Endothelial cell (in vitro differentiated cells): Measurements from ENCODE around the gene ETFA. TPM values are rescaled to one million over a fixed set of nuclear protein-coding genes. Genes with fewer than 3 reads are reported as not detected.

Experiments used
- DNase-seq: peaks from one replicate; pipeline ENCODE4 v3.0.0; 2021; ENCODE audit warnings: low spot score
- H3K27ac Mint-ChIP-seq: one replicate; pipeline ENCODE4 v1.8.0; 2021; ENCODE audit warnings: mixed read lengths, inconsistent platforms; ENCODE audit not compliant: unreplicated experiment
- H3K27me3 Mint-ChIP-seq: one replicate; pipeline ENCODE4 v1.8.0; 2021; ENCODE audit warnings: mild to moderate bottlenecking, moderate library complexity, mixed read lengths, inconsistent platforms; ENCODE audit not compliant: unreplicated experiment
- H3K36me3 Mint-ChIP-seq: one replicate; pipeline ENCODE4 v1.8.0; 2021; ENCODE audit warnings: mild to moderate bottlenecking, low read depth, mixed read lengths, inconsistent platforms; ENCODE audit not compliant: unreplicated experiment
- H3K4me1 Mint-ChIP-seq: one replicate; pipeline ENCODE4 v1.8.0; 2021; ENCODE audit warnings: mild to moderate bottlenecking, mixed read lengths, inconsistent platforms; ENCODE audit not compliant: unreplicated experiment
- H3K4me3 Mint-ChIP-seq: one replicate; pipeline ENCODE4 v1.8.0; 2021; ENCODE audit warnings: mild to moderate bottlenecking, mixed read lengths, inconsistent platforms; ENCODE audit not compliant: unreplicated experiment
- H3K9me3 Mint-ChIP-seq: one replicate; pipeline ENCODE4 v1.8.0; 2021; ENCODE audit warnings: mixed read lengths, inconsistent platforms; ENCODE audit not compliant: unreplicated experiment
- total RNA-seq: library from RNA; stranded (reverse); fragmentation: NEBNext Ultra II Directional; extraction: Animal tissue kit (Norgen Biotek cat#: 25700); gene quantifications from one replicate; pipeline ENCODE4 v1.2.1, GENCODE V29; 2021; ENCODE audit not compliant: unreplicated experiment
- TF ChIP-seq, protein P1 (sequence below): fragments of 200-600 bp; sonication (generic); IDR thresholded peaks from one replicate; pipeline ENCODE4 v1.5.0; 2021; ENCODE audit warnings: antibody characterized with exemption; ENCODE audit not compliant: unreplicated experiment

The ETFA gene
- total RNA-seq, 1 donor from 2014 or later, result 103 TPM

DNA sequence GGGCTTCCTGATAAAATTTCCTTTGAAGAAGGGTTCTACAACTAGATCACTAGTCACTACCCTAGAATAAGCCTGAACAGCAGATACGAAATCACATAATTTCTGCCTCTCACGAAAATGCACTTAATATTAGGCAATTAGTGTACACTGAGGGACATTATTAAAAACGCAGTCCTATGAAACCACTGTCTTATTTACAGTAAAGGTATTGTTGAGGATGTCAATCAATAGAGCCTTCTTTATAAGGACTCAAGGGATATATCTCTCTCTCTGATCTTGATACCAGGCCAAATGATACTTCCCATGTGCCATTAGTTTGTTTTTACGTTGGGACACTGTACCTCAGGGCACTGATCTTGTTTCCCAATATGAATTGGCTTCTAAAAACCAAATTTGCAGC, 59.6 kb downstream of the ETFA start:
- no peak overlapping the region for H3K4me3 Mint-ChIP-seq
- no peaks in the 10 kb centered on the region for H3K4me1 Mint-ChIP-seq
- H3K36me3 Mint-ChIP-seq, result no peaks in the 10 kb centered on the region
- no peaks in the 10 kb centered on the region for H3K27me3 Mint-ChIP-seq
- no peak overlapping the region for H3K27ac Mint-ChIP-seq
- TF ChIP-seq, protein P1, sequence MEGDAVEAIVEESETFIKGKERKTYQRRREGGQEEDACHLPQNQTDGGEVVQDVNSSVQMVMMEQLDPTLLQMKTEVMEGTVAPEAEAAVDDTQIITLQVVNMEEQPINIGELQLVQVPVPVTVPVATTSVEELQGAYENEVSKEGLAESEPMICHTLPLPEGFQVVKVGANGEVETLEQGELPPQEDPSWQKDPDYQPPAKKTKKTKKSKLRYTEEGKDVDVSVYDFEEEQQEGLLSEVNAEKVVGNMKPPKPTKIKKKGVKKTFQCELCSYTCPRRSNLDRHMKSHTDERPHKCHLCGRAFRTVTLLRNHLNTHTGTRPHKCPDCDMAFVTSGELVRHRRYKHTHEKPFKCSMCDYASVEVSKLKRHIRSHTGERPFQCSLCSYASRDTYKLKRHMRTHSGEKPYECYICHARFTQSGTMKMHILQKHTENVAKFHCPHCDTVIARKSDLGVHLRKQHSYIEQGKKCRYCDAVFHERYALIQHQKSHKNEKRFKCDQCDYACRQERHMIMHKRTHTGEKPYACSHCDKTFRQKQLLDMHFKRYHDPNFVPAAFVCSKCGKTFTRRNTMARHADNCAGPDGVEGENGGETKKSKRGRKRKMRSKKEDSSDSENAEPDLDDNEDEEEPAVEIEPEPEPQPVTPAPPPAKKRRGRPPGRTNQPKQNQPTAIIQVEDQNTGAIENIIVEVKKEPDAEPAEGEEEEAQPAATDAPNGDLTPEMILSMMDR, result no peak
- DNase-seq, result no peak
- H3K9me3 Mint-ChIP-seq, result no peaks in the 10 kb centered on the region

DNA sequence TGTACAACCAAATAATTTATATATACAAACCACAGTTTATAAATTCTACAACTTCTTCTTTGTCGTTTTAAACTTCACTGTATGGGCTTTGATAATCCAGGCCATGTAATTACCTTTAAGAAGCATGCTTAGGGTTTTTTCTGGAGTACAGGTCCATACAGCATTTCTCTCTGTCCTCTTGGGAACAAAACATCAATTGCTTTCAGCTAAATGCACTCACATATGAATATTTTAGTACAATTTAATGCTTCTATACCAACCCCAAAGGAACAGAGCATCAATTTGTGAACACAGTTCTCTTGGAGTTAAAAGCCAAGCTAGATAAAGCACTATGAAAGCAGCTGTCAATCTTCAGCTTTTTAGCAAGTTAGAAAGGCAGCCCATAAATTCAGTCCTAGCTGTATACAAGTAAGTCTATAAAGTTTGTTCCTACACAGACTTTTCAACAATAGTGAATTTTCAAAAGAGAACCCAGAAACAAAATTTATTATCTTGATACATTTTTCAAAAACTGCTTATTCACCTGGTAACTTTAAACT, 66.1 kb downstream of the ETFA start:
- H3K4me1 Mint-ChIP-seq, result no peaks in the 10 kb centered on the region
- H3K9me3 Mint-ChIP-seq, result no peaks in the 10 kb centered on the region
- TF ChIP-seq, protein P1, result no peak
- no peaks in the 10 kb centered on the region for H3K27me3 Mint-ChIP-seq
- no peak overlapping the region for H3K4me3 Mint-ChIP-seq
- H3K27ac Mint-ChIP-seq, result no peak overlapping the region
- peaks cover 4% of the 10 kb centered on the region for H3K36me3 Mint-ChIP-seq
- no peak for DNase-seq

DNA sequence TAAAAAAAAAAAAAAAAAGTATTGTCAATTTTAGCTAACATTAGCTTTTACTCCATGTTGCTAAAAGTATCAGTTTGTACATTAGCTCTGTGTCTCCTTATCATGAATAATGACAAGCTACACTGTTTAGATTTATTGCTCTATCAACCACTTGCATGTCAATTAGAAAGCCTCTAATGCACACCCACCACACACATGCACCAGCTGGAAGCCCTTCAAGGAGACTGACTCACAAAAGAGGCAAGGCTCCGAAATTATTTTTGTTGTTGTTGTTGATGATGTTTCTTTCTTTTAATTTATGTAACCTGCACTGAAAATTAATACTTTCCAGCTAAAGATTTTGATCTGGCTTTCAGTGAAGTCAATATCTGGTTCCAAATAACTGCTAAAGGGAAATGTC, 71.5 kb downstream of the ETFA start:
- no peak for DNase-seq
- no peaks in the 10 kb centered on the region for H3K4me1 Mint-ChIP-seq
- H3K9me3 Mint-ChIP-seq, result no peaks in the 10 kb centered on the region
- no peak overlapping the region for H3K4me3 Mint-ChIP-seq
- H3K36me3 Mint-ChIP-seq, result peaks cover 4% of the 10 kb centered on the region
- H3K27me3 Mint-ChIP-seq, result no peaks in the 10 kb centered on the region
- TF ChIP-seq, protein P1, result no peak
- no peak overlapping the region for H3K27ac Mint-ChIP-seq

DNA sequence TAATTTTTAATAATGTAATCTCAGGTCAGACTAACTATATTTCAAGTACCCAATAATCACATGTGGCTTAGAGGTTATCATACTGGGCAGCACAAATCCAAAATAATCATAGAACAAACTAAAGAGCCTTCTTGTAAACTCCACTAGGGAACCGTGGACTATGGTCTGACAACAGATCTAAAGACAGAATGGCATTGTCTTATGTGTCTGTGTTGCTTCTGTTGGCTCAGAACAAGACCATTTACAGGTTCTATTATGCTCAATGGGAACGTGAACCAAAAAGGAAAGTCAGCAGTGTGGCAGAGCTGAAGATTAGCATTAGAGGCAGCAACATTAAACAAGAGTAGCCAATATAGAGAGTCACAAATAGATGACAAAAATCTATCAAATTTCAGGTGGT, 74.9 kb downstream of the ETFA start:
- H3K27ac Mint-ChIP-seq, result no peak overlapping the region
- TF ChIP-seq, protein P1, result no peak
- no peaks in the 10 kb centered on the region for H3K4me1 Mint-ChIP-seq
- no peak for DNase-seq
- no peak overlapping the region for H3K4me3 Mint-ChIP-seq
- H3K27me3 Mint-ChIP-seq, result no peaks in the 10 kb centered on the region
- H3K9me3 Mint-ChIP-seq, result no peaks in the 10 kb centered on the region
- no peaks in the 10 kb centered on the region for H3K36me3 Mint-ChIP-seq

DNA sequence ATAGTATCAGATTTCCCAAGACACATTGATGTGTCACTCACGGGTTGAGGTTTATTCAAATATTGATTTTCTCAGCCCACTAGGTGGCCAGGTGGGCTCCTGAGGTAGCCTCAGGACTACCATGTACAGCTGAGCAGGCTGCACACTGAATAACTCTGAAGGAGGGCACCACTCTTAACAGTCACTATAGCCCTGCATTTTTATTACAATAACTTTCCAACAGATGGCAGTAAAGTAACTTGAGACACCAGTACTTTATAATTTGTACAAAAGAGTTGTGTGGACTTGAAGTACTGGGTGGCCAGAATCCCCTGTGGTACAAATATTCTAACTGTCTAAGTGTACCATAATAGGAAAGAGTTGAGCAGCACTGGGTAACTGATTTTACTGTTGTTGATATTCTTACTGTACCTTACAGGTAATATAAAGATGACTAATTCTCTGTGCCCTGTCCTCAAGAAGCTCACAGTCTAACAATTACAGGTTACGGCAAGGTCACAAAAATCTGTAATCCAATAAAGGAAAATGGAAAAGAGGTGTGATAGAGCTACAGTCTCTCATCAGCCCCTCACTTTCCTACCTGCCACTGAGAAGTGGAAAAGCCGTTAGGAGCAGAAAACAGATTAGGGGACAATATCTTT, 76.0 kb downstream of the ETFA start:
- no peaks in the 10 kb centered on the region for H3K27me3 Mint-ChIP-seq
- no peaks in the 10 kb centered on the region for H3K4me1 Mint-ChIP-seq
- H3K36me3 Mint-ChIP-seq, result peaks cover 7% of the 10 kb centered on the region
- TF ChIP-seq, protein P1, result no peak
- no peak for DNase-seq
- H3K9me3 Mint-ChIP-seq, result no peaks in the 10 kb centered on the region
- no peak overlapping the region for H3K27ac Mint-ChIP-seq
- H3K4me3 Mint-ChIP-seq, result no peak overlapping the region
